Endothelial cell (in vitro differentiated cells): Measurements from ENCODE around the gene MAD1L1. TPM values are rescaled to one million over a fixed set of nuclear protein-coding genes. Genes with fewer than 3 reads are reported as not detected.

Source experiments
- DNase-seq: peaks from one replicate; pipeline ENCODE4 v3.0.0; 2021; ENCODE audit warnings: low spot score
- H3K27ac Mint-ChIP-seq: one replicate; pipeline ENCODE4 v1.8.0; 2021; ENCODE audit warnings: mixed read lengths, inconsistent platforms; ENCODE audit not compliant: unreplicated experiment
- H3K27me3 Mint-ChIP-seq: one replicate; pipeline ENCODE4 v1.8.0; 2021; ENCODE audit warnings: mild to moderate bottlenecking, moderate library complexity, mixed read lengths, inconsistent platforms; ENCODE audit not compliant: unreplicated experiment
- H3K36me3 Mint-ChIP-seq: one replicate; pipeline ENCODE4 v1.8.0; 2021; ENCODE audit warnings: mild to moderate bottlenecking, low read depth, mixed read lengths, inconsistent platforms; ENCODE audit not compliant: unreplicated experiment
- H3K4me1 Mint-ChIP-seq: one replicate; pipeline ENCODE4 v1.8.0; 2021; ENCODE audit warnings: mild to moderate bottlenecking, mixed read lengths, inconsistent platforms; ENCODE audit not compliant: unreplicated experiment
- H3K4me3 Mint-ChIP-seq: one replicate; pipeline ENCODE4 v1.8.0; 2021; ENCODE audit warnings: mild to moderate bottlenecking, mixed read lengths, inconsistent platforms; ENCODE audit not compliant: unreplicated experiment
- H3K9me3 Mint-ChIP-seq: one replicate; pipeline ENCODE4 v1.8.0; 2021; ENCODE audit warnings: mixed read lengths, inconsistent platforms; ENCODE audit not compliant: unreplicated experiment
- total RNA-seq: library from RNA; stranded (reverse); fragmentation: NEBNext Ultra II Directional; extraction: Animal tissue kit (Norgen Biotek cat#: 25700); gene quantifications from one replicate; pipeline ENCODE4 v1.2.1, GENCODE V29; 2021; ENCODE audit not compliant: unreplicated experiment
- TF ChIP-seq, protein P1 (sequence below): fragments of 200-600 bp; sonication (generic); IDR thresholded peaks from one replicate; pipeline ENCODE4 v1.5.0; 2021; ENCODE audit warnings: antibody characterized with exemption; ENCODE audit not compliant: unreplicated experiment

The MAD1L1 gene
- total RNA-seq, 1 donor from 2014 or later = 43.3 TPM

DNA sequence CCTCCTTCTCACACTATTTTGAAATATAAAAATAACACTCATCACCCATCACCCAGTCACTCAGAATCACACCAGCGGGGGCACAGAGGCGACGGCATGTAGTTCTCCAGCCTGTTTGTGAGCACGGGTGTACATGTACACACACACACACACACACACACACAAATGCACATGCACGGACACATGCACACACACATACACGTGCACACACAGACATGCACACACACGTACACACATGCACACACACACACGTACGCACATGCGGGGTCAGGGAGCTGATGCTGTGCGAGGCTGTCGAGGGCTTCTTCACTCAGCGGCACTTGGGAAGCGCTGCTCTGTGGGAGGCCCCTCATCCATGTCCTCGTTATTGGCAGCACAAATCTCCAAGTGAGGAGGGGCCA is 383.8 kb downstream of the MAD1L1 start:
- Mint-ChIP-seq H3K36me3 (peaks cover 7% of the 10 kb centered on the region), H3K4me3 (no peak overlapping the region), H3K27ac (peak overlapping the region; percentile 48), H3K4me1 (no peaks in the 10 kb centered on the region), H3K27me3 (peaks cover 10% of the 10 kb centered on the region), H3K9me3 (no peaks in the 10 kb centered on the region)
- DNase-seq = no peak
- TF ChIP-seq, protein P1, sequence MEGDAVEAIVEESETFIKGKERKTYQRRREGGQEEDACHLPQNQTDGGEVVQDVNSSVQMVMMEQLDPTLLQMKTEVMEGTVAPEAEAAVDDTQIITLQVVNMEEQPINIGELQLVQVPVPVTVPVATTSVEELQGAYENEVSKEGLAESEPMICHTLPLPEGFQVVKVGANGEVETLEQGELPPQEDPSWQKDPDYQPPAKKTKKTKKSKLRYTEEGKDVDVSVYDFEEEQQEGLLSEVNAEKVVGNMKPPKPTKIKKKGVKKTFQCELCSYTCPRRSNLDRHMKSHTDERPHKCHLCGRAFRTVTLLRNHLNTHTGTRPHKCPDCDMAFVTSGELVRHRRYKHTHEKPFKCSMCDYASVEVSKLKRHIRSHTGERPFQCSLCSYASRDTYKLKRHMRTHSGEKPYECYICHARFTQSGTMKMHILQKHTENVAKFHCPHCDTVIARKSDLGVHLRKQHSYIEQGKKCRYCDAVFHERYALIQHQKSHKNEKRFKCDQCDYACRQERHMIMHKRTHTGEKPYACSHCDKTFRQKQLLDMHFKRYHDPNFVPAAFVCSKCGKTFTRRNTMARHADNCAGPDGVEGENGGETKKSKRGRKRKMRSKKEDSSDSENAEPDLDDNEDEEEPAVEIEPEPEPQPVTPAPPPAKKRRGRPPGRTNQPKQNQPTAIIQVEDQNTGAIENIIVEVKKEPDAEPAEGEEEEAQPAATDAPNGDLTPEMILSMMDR = no peak

DNA sequence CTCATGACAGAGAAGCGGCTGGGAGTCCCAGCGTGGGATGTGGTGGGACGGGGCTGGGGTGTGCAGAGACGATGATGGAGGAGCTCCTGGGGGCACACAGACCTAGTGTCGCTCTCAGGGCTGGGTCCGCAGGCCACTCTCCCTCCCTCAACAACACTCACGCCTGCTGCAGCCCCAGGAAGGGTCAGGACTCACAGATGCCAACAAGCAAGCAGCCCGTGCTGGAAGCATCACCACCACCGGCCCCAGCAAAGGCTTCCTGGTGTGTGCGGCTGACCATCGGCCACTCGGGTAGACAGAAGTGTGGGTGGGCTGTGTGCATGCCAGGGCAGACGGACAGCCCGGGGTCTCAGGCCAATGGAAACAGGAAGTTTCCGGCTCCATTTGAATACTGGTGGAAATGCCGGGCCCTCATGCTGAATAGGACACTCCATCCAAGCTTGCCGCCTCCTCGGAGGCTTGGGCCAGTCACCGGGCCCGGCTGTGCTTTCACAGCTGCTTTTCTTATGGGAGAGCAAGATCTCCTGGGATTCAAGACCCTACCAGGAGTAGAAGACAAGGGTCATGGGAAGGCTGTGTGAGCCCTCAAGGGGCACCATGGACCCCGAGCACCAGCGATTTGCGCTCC is 384.6 kb downstream of the MAD1L1 start:
- Mint-ChIP-seq H3K4me1 (no peaks in the 10 kb centered on the region), H3K36me3 (peaks cover 7% of the 10 kb centered on the region), H3K9me3 (no peaks in the 10 kb centered on the region), H3K27ac (no peak overlapping the region), H3K4me3 (no peak overlapping the region), H3K27me3 (peaks cover 10% of the 10 kb centered on the region)
- TF ChIP-seq, protein P1 = no peak
- DNase-seq = no peak

GRCh38 chr7:1847260-1848001 is 385.3 kb downstream of the MAD1L1 start:
- H3K27ac Mint-ChIP-seq = no peak overlapping the region
- H3K27me3 Mint-ChIP-seq = peaks cover 10% of the 10 kb centered on the region
- TF ChIP-seq, protein P1 = no peak
- H3K9me3 Mint-ChIP-seq = no peaks in the 10 kb centered on the region
- H3K4me3 Mint-ChIP-seq = no peak overlapping the region
- peaks cover 7% of the 10 kb centered on the region for H3K36me3 Mint-ChIP-seq
- no peaks in the 10 kb centered on the region for H3K4me1 Mint-ChIP-seq
- DNase-seq = no peak

GRCh38 chr7:1846331-1847065 is 386.2 kb downstream of the MAD1L1 start:
- DNase-seq = no peak
- no peak overlapping the region for H3K4me3 Mint-ChIP-seq
- peaks cover 10% of the 10 kb centered on the region for H3K36me3 Mint-ChIP-seq
- TF ChIP-seq, protein P1 = no peak
- H3K27ac Mint-ChIP-seq = peak overlapping the region; percentile 85
- H3K9me3 Mint-ChIP-seq = no peaks in the 10 kb centered on the region
- peaks cover 2% of the 10 kb centered on the region for H3K4me1 Mint-ChIP-seq
- peaks cover 10% of the 10 kb centered on the region for H3K27me3 Mint-ChIP-seq
